ENCODE results near the gene NLRP2B. TPM values are rescaled to one million over a fixed set of nuclear protein-coding genes. Genes with fewer than 3 reads are reported as not detected.
"Not testable (repeated sequence)": the region's sequence is repeated elsewhere in the genome, so short reads cannot be mapped to it uniquely, and the experiment has no call there.

Gene NLRP2B
- total and polyA plus RNA-seq, 2 of the 4 experiments (the other 2 are of a cell fraction): not detected

DNA sequence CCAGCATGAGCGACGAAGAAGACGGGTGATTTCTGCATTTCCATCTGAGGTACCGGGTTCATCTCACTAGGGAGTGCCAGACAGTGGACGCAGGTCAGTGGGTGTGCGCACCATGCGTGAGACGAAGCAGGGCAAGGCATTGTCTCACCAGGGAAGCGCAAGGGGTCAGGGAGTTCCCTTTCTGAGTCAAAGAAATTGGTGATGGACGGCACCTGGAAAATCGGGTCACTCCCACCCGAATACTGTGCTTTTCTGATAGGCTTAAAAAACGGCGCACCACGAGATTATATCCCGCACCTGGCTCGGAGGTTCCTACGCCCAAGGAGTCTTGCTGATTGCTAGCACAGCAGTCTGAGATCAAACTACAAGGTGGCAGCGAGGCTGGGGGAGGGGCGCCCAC is 50.6 kb downstream of the NLRP2B start:
- POLR2A ChIA-PET (ENCODE audit: unreplicated experiment); H3K4ac ChIP-seq (ENCODE audit: low read depth, low read length); H2BK15ac ChIP-seq (ENCODE audit: low read depth, low read length); H3K9me1 ChIP-seq (ENCODE audit: insufficient read depth, low read length); H3K27ac ChIP-seq (ENCODE audit: insufficient read depth, low read length); H3K4me1 ChIP-seq (ENCODE audit: control insufficient read depth, insufficient read depth, low read length); H3K18ac ChIP-seq (ENCODE audit: low read depth, low read length); H3K56ac ChIP-seq (ENCODE audit: extremely low read depth, insufficient read depth, low read length); H3K36me3 ChIP-seq (ENCODE audit: control insufficient read depth, insufficient read depth, low read length); H4K20me1 ChIP-seq (ENCODE audit: insufficient read depth, low read length); H2AFZ ChIP-seq (replicated peaks; ENCODE audit: low read length, poor library complexity); H2BK5ac ChIP-seq (ENCODE audit: low read depth, low read length, poor library complexity, severe bottlenecking); in situ Hi-C loops (cut with MboI; ENCODE audit: low sequenced_read_pairs); H2AK9ac ChIP-seq (replicated peaks; ENCODE audit: low read depth, low read length, poor library complexity); H2AK5ac ChIP-seq (ENCODE audit: low read depth, low read length); H2BK20ac ChIP-seq (ENCODE audit: low read depth, low read length); H3K9me3 ChIP-seq (ENCODE audit: control insufficient read depth, insufficient read depth, low read length); H4K91ac ChIP-seq (ENCODE audit: insufficient read depth, low read depth, low read length); ATAC-seq (ENCODE audit: low read depth); dilution Hi-C loops (cut with HindIII; ENCODE audit: low sequenced_read_pairs, unreplicated experiment); H3K14ac ChIP-seq (replicated peaks; ENCODE audit: low read depth, low read length); H3K23ac ChIP-seq (ENCODE audit: low read depth, low read length); H3K27me3 ChIP-seq (ENCODE audit: control insufficient read depth, insufficient read depth, low read length); H3K4me2 ChIP-seq (ENCODE audit: low read depth, low read length); H4K5ac ChIP-seq (ENCODE audit: low read depth, low read length); H3K9ac ChIP-seq (ENCODE audit: low read depth, low read length); H2BK120ac ChIP-seq (ENCODE audit: low read depth, low read length); H3K79me1 ChIP-seq (ENCODE audit: low read depth in 1 of 2, low read length in 2 of 2); BruUV-seq (replicated peaks); H3K4me3 ChIP-seq (ENCODE audit: insufficient read depth, low read depth, low read length); DNase-seq; intact Hi-C loops (cut with micrococcal nuclease); CTCF ChIA-PET; H4K8ac ChIP-seq (ENCODE audit: low read depth in 2 of 2, low read length in 2 of 2): not testable (repeated sequence)
- WGBS, 2 experiments (ENCODE audit: extremely low coverage in 2 of 2, insufficient read length in 1 of 2): 95% methylated on average over 8 of the region's 20 CpGs; no CpG with 5 or more reads in 1 of the 2 experiments

Other genes with a start within 250 kb of the NLRP2B start
- gene ZXDB, start 88.2 kb downstream of the NLRP2B start, total RNA-seq (2012; rRNA removed): 5.2 and 6.7 TPM in 2 replicates
- 2.6 and 2.7 TPM in 2 replicates for gene ZXDB, start 88.2 kb downstream of the NLRP2B start, polyA plus RNA-seq (2012; rRNA removed)
- gene ZXDA, start 230.2 kb upstream of the NLRP2B start, total RNA-seq (2012; rRNA removed): 3.4 and 3.6 TPM in 2 replicates
- 0.99 and 1.0 TPM in 2 replicates for gene ZXDA, start 230.2 kb upstream of the NLRP2B start, polyA plus RNA-seq (2012; rRNA removed)